ENCODE results near the gene ROBO2. TPM values are rescaled to one million over a fixed set of nuclear protein-coding genes. Genes with fewer than 3 reads are reported as not detected.

The ROBO2 gene
- polyA plus RNA-seq, 1 experiment = 1.6 TPM

GRCh38 chr3:77553240-77553639 is 513.3 kb downstream of the ROBO2 start:
- TF ChIP-seq CTCF (IDR thresholded peaks at IDR 0.05; ENCODE audit: insufficient read depth, low read depth, low read length) = no peak
- Histone ChIP-seq H3K36me3 (ENCODE audit: control insufficient read depth, insufficient read depth, low read length) (no peaks in the 10 kb centered on the region), H3K27me3 (ENCODE audit: control insufficient read depth, insufficient read depth, low read length) (no peaks in the 10 kb centered on the region), H3K4me3 (ENCODE audit: low read depth, low read length) (no peak overlapping the region)
- CTCF ChIA-PET = no interaction called here
- POLR2A ChIA-PET = no interaction called here
- DNase-seq (ENCODE audit: low read depth) = no peak

- ChIA-PET POLR2A (no interaction called here), CTCF (no interaction called here)
- Histone ChIP-seq H3K27me3 (ENCODE audit: control insufficient read depth, insufficient read depth, low read length) (no peaks in the 10 kb centered on the region), H3K36me3 (ENCODE audit: control insufficient read depth, insufficient read depth, low read length) (no peaks in the 10 kb centered on the region), H3K4me3 (ENCODE audit: low read depth, low read length) (no peak overlapping the region)
- DNase-seq (ENCODE audit: low read depth) = no peak
- TF ChIP-seq CTCF (IDR thresholded peaks at IDR 0.05; ENCODE audit: insufficient read depth, low read depth, low read length) = no peak
Measured at GRCh38 chr3:77562089-77562488, 522.2 kb downstream of the ROBO2 start.

- Histone ChIP-seq H3K36me3 (ENCODE audit: control insufficient read depth, insufficient read depth, low read length) (no peaks in the 10 kb centered on the region), H3K27me3 (ENCODE audit: control insufficient read depth, insufficient read depth, low read length) (no peaks in the 10 kb centered on the region), H3K4me3 (ENCODE audit: low read depth, low read length) (no peak overlapping the region)
- POLR2A ChIA-PET = no interaction called here
- TF ChIP-seq CTCF (IDR thresholded peaks at IDR 0.05; ENCODE audit: insufficient read depth, low read depth, low read length) = no peak
- DNase-seq (ENCODE audit: low read depth) = no peak
- CTCF ChIA-PET = no interaction called here
Measured at GRCh38 chr3:77563012-77563411, 523.1 kb downstream of the ROBO2 start.

- no peaks in the 10 kb centered on the region for H3K27me3 ChIP-seq (ENCODE audit: control insufficient read depth, insufficient read depth, low read length)
- POLR2A ChIA-PET = no interaction called here
- no peak overlapping the region for H3K4me3 ChIP-seq (ENCODE audit: low read depth, low read length)
- no peaks in the 10 kb centered on the region for H3K36me3 ChIP-seq (ENCODE audit: control insufficient read depth, insufficient read depth, low read length)
- DNase-seq (ENCODE audit: low read depth) = no peak
- CTCF ChIA-PET = no interaction called here
- TF ChIP-seq CTCF (IDR thresholded peaks at IDR 0.05; ENCODE audit: insufficient read depth, low read depth, low read length) = no peak
Measured at GRCh38 chr3:77566055-77566454, 526.2 kb downstream of the ROBO2 start.

- CTCF ChIA-PET = no interaction called here
- Histone ChIP-seq H3K36me3 (ENCODE audit: control insufficient read depth, insufficient read depth, low read length) (no peaks in the 10 kb centered on the region), H3K4me3 (ENCODE audit: low read depth, low read length) (no peak overlapping the region), H3K27me3 (ENCODE audit: control insufficient read depth, insufficient read depth, low read length) (no peaks in the 10 kb centered on the region)
- POLR2A ChIA-PET = interaction anchor here (0.7 kb wide), 1 partner anchor 49 kb away, joined by 4 read pairs; no protein-coding TSS in a partner anchor
- TF ChIP-seq CTCF (IDR thresholded peaks at IDR 0.05; ENCODE audit: insufficient read depth, low read depth, low read length) = no peak
- no peak for DNase-seq (ENCODE audit: low read depth)
Measured at GRCh38 chr3:77571971-77572715, 532.2 kb downstream of the ROBO2 start.

Data from BJ (cell line).